Measurements from ENCODE around the gene KRTAP10-11.
"Not testable (repeated sequence)": the region's sequence is repeated elsewhere in the genome, so short reads cannot be mapped to it uniquely, and the experiment has no call there.

KRTAP10-11 gene, protein sequence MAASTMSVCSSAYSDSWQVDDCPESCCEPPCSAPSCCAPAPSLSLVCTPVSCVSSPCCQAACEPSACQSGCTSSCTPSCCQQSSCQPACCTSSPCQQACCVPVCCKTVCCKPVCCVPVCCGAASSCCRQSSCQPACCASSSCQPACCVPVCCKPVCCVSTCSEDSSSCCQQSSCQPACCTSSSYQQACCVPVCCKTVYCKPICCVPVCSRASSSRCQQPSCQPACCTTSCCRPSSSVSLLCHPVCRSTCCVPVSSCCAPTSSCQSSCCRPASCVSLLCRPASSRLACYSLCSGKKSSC

DNA sequence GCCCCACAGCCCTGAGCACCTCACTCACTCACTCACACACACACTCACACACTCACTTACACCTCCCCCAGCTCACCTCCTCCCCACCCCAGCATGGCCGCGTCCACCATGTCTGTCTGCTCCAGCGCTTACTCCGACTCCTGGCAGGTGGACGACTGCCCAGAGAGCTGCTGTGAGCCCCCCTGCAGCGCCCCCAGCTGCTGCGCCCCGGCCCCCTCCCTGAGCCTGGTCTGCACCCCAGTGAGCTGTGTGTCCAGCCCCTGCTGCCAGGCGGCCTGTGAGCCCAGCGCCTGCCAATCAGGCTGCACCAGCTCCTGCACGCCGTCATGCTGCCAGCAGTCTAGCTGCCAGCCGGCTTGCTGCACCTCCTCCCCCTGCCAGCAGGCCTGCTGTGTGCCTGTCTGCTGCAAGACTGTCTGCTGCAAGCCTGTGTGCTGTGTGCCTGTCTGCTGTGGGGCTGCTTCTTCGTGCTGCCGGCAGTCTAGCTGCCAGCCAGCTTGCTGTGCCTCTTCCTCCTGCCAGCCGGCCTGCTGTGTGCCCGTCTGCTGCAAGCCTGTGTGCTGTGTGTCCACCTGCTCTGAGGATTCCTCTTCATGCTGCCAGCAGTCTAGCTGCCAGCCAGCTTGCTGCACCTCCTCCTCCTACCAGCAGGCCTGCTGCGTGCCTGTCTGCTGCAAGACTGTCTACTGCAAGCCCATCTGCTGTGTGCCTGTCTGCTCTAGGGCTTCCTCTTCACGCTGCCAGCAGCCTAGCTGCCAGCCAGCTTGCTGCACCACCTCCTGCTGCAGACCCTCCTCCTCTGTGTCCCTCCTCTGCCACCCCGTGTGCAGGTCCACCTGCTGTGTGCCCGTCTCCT lies at the start of gene KRTAP10-11:
Gene KRTAP10-11, plus strand, starts transcription at position 49 of the 856 bp plus-strand sequence. Its CDS starts 45 bp downstream, at position 94.
- H3K36me3 Mint-ChIP-seq (ENCODE audit: low read depth): peaks cover 16% of the 10 kb centered on the region
- not testable (repeated sequence) for H3K4me3 Mint-ChIP-seq

DNA sequence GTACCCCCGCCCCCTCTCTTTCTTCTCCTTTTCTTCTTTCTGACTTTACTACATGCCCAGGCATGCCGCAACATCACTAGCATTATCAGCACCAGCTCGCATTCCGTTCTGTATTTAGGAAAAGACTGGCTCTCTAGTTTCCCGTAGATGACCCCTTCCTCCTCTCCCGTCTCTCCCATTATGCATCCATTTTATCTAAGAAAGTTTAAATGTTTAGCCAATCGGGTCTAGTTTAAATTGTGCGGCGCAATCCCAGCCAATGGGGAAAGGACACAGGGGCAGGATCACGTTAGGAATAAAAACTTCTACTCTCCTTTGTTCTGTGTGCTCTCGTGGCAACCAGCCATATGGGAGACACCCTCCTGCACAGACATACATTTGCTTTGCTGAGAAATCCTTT lies 48.2 kb upstream of the KRTAP10-11 start:
- no peak overlapping the region for H3K27ac Mint-ChIP-seq
- peaks cover 4% of the 10 kb centered on the region for H3K9me3 Mint-ChIP-seq
- H3K27me3 Mint-ChIP-seq (ENCODE audit: low read depth): peaks cover 30% of the 10 kb centered on the region
- no peaks in the 10 kb centered on the region for H3K4me1 Mint-ChIP-seq (ENCODE audit: low read depth)
- H3K36me3 Mint-ChIP-seq (ENCODE audit: low read depth): peaks cover 2% of the 10 kb centered on the region
- no peak overlapping the region for H3K4me3 Mint-ChIP-seq

More for the DNA sequence above, at the start of gene KRTAP10-11:
- H3K27me3 Mint-ChIP-seq (ENCODE audit: low read depth); H3K4me1 Mint-ChIP-seq (ENCODE audit: low read depth): not testable (repeated sequence)
- Mint-ChIP-seq H3K9me3 (peaks cover 37% of the 10 kb centered on the region), H3K27ac (peak within 1 kb of the TSS; percentile 57)

DNA sequence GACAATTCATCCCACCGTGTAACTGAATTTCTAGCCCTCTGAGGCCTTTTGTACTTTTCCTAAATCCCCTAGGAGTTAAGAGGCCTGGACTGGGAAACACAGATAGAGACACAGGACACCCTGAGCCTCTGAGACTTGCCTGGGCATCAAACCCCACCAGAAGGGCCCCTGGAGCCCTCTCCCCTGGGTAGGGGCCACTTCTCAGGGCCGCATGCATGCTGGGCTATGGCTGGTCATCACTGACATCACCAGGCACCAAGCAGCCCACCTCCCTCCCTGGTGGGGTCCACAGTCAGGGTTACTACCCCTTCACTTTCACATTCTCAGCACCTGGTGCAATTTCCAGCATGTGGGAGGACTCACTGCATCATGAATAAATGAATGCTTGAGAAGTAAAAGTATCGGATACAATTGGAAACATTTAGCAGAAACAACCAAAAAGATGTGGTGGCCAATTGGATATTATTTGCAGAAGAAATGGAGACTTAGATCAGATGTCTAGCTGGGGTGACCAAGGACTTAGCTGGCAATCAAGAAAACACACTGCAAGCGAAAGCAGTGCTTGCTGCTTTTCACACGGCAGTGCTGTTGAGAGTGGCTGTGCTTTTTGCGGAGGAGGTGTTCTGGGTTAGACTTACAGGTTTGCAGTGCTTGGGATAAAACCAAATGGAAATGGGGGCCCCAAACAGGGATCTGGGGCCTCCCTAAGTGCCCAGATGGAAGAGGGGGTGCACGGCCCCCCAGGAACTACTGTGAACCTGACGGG lies 46.8 kb upstream of the KRTAP10-11 start:
- no peak overlapping the region for H3K27ac Mint-ChIP-seq
- no peak overlapping the region for H3K4me3 Mint-ChIP-seq
- H3K9me3 Mint-ChIP-seq: peaks cover 9% of the 10 kb centered on the region
- H3K4me1 Mint-ChIP-seq (ENCODE audit: low read depth): no peaks in the 10 kb centered on the region
- peaks cover 33% of the 10 kb centered on the region for H3K27me3 Mint-ChIP-seq (ENCODE audit: low read depth)
- H3K36me3 Mint-ChIP-seq (ENCODE audit: low read depth): peaks cover 2% of the 10 kb centered on the region

DNA sequence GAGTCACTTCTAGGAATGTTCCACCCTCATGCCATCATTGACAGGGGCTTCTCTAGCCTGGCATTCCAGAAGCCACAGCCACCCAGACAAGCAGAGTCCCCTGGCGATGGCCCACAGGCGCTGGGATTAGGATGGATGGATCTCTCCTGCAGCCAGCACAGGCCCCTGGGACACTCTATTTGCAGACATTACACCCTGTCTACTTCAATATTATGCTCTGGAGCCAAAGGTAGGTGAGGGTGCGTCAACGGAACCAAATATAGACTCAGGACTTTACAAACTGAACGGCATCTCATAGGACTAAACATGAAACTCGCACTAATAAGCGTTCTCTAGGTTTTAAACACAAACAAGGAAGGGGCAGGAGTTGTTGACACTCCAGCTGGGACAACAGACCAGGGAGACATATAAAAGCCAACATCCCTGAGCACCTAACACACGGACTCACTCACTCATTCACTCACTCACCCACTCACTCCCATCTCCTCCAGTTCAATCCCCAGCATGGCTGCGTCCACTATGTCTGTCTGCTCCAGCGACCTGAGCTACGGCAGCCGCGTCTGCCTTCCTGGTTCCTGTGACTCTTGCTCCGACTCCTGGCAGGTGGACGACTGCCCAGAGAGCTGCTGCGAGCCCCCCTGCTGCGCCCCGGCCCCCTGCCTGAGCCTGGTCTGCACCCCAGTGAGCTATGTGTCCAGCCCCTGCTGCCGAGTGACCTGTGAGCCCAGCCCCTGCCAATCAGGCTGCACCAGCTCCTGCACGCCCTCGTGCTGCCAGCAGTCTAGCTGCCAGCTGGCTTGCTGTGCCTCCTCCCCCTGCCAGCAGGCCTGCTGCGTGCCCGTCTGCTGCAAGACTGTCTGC lies 45.9 kb upstream of the KRTAP10-11 start, which contains the start of gene KRTAP10-7:
Gene KRTAP10-7, plus strand, starts transcription at position 480 of the 861 bp plus-strand sequence. Its CDS starts 25 bp downstream, at position 505.
- not testable (repeated sequence) for H3K27ac Mint-ChIP-seq; H3K4me1 Mint-ChIP-seq (ENCODE audit: low read depth); H3K36me3 Mint-ChIP-seq (ENCODE audit: low read depth); H3K4me3 Mint-ChIP-seq
- Mint-ChIP-seq H3K27me3 (ENCODE audit: low read depth) (peaks cover 38% of the 10 kb centered on the region), H3K9me3 (peaks cover 16% of the 10 kb centered on the region)

DNA sequence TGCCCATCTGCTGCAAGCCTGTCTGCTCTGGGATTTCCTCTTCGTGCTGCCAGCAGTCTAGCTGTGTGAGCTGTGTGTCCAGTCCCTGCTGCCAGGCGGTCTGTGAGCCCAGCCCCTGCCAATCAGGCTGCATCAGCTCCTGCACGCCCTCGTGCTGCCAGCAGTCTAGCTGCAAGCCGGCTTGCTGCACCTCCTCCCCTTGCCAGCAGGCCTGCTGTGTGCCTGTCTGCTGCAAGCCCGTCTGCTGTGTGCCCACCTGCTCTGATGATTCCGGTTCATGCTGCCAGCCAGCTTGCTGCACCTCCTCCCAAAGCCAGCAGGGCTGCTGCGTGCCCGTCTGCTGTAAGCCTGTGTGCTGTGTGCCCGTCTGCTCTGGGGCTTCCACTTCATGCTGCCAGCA lies 45.1 kb upstream of the KRTAP10-11 start:
- H3K36me3 Mint-ChIP-seq (ENCODE audit: low read depth); H3K4me1 Mint-ChIP-seq (ENCODE audit: low read depth); H3K4me3 Mint-ChIP-seq; H3K27ac Mint-ChIP-seq: not testable (repeated sequence)
- H3K9me3 Mint-ChIP-seq: peaks cover 20% of the 10 kb centered on the region
- H3K27me3 Mint-ChIP-seq (ENCODE audit: low read depth): peaks cover 41% of the 10 kb centered on the region

DNA sequence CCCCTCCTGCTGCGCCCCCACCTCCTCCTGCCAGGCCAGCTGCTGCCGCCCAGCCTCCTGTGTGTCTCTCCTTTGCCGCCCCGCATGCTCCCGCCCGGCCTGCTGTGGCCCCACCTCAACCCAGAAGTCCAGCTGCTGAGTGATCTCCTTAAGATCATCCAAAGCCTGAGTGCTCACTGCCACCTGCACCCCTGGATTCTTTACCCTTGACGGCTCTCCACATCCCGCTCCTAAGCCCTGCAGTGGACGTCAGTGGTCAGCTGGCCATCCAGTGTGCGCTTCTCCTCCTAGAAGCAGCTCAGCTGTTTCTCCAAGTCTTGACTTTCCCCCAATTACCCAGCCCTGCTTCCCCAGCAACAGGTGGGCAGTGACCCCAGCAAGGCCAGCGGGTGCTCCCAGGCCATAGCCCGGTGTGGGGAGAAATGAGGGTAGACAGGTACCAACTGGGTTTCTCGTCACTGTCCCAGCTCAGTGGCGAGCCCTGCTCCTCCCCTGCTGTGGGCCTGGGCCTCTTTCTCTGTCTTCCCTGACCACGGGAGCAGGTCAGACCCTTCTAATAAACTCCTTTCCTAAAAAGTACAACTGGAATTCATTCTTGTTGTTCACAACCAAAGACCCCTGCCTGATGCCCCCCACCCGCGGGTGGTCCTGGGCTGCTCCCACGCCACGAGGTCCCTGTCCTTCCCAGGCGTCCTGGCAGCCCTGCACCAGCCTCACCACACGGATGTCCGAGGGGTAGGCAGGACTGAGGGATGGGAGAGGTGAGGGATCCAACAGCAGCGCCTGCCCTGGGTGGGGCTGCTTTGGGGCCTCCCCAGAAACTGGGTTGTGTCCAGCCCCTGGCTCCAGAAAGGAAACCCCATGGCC lies 44.4 kb upstream of the KRTAP10-11 start:
- peaks cover 2% of the 10 kb centered on the region for H3K36me3 Mint-ChIP-seq (ENCODE audit: low read depth)
- H3K27me3 Mint-ChIP-seq (ENCODE audit: low read depth): peaks cover 42% of the 10 kb centered on the region
- H3K9me3 Mint-ChIP-seq: peaks cover 26% of the 10 kb centered on the region
- H3K4me1 Mint-ChIP-seq (ENCODE audit: low read depth): no peaks in the 10 kb centered on the region
- no peak overlapping the region for H3K4me3 Mint-ChIP-seq
- no peak overlapping the region for H3K27ac Mint-ChIP-seq

DNA sequence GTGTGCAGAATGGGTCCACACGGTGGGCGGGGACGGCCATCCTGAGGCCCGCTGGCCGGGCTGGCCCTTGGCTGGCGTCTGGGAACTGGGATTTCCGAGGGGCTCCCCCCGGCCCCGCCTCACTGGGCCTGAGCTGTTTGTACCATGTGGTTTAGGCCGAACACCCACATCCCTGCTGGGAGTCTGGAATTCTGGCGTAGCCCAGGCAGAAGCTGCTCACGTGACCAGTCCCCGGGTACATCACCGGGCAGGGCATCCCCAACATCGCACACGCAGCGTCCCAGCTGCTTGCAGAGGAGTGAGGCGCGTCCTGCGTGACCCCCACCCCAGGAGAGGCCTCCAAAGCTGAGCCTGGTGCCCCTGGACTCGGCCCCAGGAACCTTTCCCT lies 43.8 kb upstream of the KRTAP10-11 start:
- H3K4me3 Mint-ChIP-seq: no peak overlapping the region
- peaks cover 26% of the 10 kb centered on the region for H3K9me3 Mint-ChIP-seq
- H3K27me3 Mint-ChIP-seq (ENCODE audit: low read depth): peaks cover 37% of the 10 kb centered on the region
- H3K4me1 Mint-ChIP-seq (ENCODE audit: low read depth): no peaks in the 10 kb centered on the region
- no peak overlapping the region for H3K27ac Mint-ChIP-seq
- peaks cover 2% of the 10 kb centered on the region for H3K36me3 Mint-ChIP-seq (ENCODE audit: low read depth)

DNA sequence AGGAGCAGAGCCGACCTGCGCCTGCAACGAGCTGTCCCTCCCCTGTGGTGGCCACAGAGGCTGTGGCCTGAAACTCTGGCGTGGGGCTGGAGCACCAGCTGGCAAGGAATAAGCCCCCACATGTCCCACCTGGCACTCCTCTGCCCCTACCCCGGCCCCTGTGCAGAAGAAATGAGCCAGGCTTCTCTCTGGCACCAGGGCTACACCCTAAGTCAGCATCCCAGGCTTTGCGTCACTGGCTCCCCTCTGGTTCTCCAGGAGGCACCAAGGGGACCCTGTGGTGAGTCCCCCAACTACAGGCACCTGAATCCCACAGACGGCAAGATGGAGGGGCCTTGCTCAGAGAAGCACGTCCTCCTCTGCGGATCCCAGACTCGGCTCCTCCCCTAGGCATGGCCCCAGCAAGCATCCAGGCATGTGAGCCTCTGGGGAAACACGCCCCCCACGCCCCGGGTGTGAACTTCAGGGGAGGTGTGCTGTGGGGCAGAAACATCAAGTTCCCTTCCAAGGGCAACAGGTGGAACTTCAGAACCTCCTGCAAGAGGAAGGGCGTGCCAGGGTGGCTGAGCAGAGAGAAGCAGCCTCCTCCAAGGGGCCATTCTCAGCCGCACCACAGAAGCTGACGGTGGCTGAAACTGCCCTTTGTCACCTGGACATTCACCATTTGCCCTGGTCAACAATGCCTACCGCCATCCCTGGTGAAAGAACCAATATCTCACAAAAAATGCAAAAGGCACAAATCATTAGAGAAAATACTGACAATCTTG lies 42.9 kb upstream of the KRTAP10-11 start:
- Mint-ChIP-seq H3K4me3 (no peak overlapping the region), H3K9me3 (peaks cover 28% of the 10 kb centered on the region), H3K27ac (no peak overlapping the region), H3K27me3 (ENCODE audit: low read depth) (peaks cover 39% of the 10 kb centered on the region), H3K36me3 (ENCODE audit: low read depth) (peaks cover 2% of the 10 kb centered on the region), H3K4me1 (ENCODE audit: low read depth) (no peaks in the 10 kb centered on the region)

DNA sequence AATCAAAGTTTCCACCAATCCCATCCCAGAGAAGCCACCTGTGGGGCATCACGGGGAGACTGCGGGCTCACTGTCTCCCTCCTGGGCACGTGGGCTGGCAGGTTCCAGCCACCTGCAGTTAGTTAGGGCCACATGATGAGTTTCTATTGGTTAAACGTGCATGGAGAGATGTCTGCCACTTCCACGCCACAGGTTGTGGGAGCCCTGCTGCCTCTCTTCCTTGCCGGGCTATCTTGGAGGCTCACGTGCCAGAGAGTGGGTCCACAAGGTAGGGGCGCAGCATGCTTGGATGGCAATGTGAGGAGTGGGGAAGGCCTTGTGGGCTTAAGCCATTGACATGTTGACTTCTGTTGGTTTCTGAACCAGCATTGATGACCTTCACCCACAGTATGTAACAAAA lies 42.3 kb upstream of the KRTAP10-11 start:
- Mint-ChIP-seq H3K36me3 (ENCODE audit: low read depth) (no peaks in the 10 kb centered on the region), H3K27me3 (ENCODE audit: low read depth) (peaks cover 35% of the 10 kb centered on the region), H3K4me1 (ENCODE audit: low read depth) (no peaks in the 10 kb centered on the region), H3K27ac (no peak overlapping the region), H3K9me3 (peaks cover 27% of the 10 kb centered on the region), H3K4me3 (no peak overlapping the region)

DNA sequence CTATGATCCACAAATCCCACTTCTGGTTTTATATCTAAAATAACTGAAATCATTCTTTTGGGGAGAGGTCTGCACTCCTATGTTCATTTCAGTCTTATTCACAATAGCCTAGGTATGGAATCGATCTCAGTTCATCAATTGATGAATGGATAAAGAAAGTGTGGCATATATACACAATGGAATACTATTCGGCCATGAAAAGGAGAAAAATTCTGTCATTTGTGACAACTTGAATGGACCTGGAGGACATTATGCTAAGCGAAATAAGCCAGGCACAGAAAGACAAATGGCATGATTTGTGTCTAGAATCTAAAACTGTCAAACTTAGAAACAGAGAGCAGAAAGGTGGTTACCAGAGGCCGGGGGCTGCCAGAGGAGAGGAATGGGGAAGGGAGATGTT lies 39.7 kb upstream of the KRTAP10-11 start:
- Mint-ChIP-seq H3K36me3 (ENCODE audit: low read depth) (peaks cover 7% of the 10 kb centered on the region), H3K27ac (no peak overlapping the region), H3K9me3 (peaks cover 53% of the 10 kb centered on the region), H3K27me3 (ENCODE audit: low read depth) (peaks cover 34% of the 10 kb centered on the region), H3K4me3 (no peak overlapping the region), H3K4me1 (ENCODE audit: low read depth) (no peaks in the 10 kb centered on the region)

DNA sequence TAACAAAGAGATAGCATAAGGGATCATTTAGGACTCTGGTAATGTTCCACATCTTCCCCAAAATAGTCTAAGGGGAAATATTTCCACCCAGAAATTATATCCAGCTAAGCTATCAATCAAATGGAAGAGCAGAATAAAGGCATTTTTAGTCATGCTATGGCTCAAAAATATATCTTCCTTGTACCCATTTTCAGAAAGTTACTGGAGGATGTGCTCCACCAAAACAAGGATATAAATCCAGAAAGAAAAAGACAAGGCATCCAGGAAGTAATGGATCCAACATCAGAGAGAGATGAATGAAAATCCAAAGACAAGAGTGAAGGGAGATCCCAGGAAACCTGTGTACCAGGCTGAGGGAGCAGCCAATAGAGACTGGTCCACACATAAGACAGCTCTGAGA lies 37.0 kb upstream of the KRTAP10-11 start:
- H3K36me3 Mint-ChIP-seq (ENCODE audit: low read depth): peaks cover 8% of the 10 kb centered on the region
- peaks cover 53% of the 10 kb centered on the region for H3K9me3 Mint-ChIP-seq
- H3K27me3 Mint-ChIP-seq (ENCODE audit: low read depth): peaks cover 29% of the 10 kb centered on the region
- no peaks in the 10 kb centered on the region for H3K4me1 Mint-ChIP-seq (ENCODE audit: low read depth)
- H3K27ac Mint-ChIP-seq: no peak overlapping the region
- no peak overlapping the region for H3K4me3 Mint-ChIP-seq

DNA sequence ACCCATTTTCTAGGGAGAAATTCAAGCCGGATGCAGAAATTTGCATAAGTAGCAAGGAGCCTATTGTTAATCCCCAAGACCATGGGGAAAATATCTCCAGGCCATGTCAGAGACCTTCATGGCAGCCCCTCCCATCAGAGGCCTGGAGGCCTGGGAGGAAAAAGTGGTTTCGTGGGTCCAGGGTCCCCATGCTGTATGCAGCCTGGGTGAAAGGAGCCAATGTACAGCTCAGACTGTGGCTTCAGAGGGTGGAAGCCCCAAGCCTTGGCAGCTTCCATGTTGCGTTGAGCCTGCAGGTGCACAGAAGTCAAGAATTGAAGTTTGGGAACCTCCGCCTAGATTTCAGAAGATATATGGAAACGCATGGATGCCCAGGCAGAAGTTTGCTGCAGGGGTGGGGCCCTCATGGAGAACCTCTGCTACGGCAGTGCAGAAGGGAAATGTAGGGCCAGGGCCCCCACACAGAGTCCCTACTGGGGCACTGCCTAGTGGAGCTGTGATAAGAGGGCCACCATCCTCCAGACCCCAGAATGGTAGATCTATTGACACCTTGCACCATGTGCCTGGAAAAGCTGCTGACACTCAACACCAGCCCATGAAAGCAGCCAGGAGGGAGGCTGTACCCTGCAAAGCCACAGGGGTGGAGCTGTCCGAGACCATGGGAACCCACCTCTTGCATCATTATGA lies 35.9 kb upstream of the KRTAP10-11 start:
- H3K27ac Mint-ChIP-seq; H3K4me3 Mint-ChIP-seq; H3K4me1 Mint-ChIP-seq (ENCODE audit: low read depth); H3K36me3 Mint-ChIP-seq (ENCODE audit: low read depth): not testable (repeated sequence)
- H3K27me3 Mint-ChIP-seq (ENCODE audit: low read depth): peaks cover 18% of the 10 kb centered on the region
- peaks cover 44% of the 10 kb centered on the region for H3K9me3 Mint-ChIP-seq
